Activated CD4-positive, alpha-beta T cell treated with anti-CD3 and anti-CD28 coated beads, Interleukin-2, amount 50 U/mL, for 48 hours (primary cell): ENCODE results near the gene PCCA.
"Not testable (repeated sequence)": the region's sequence is repeated elsewhere in the genome, so short reads cannot be mapped to it uniquely, and the experiment has no call there.

ENCODE experiments used
- DNase-seq, 2 experiments: peaks; one replicate each; pipeline ENCODE4 v3.0.0-alpha.2; 2020

Gene PCCA

GRCh38 chr13:100381595-100382224 is 292.8 kb downstream of the PCCA start:
- DNase-seq: no peak

GRCh38 chr13:100382785-100383184 is 293.9 kb downstream of the PCCA start:
- no peak for DNase-seq

GRCh38 chr13:100387416-100387815 is 298.5 kb downstream of the PCCA start:
- no peak for DNase-seq

GRCh38 chr13:100388150-100388549 is 299.3 kb downstream of the PCCA start:
- DNase-seq: not testable (repeated sequence)

- no peak for DNase-seq
Measured at GRCh38 chr13:100388923-100389322, 300.0 kb downstream of the PCCA start.

GRCh38 chr13:100389617-100390016 is 300.7 kb downstream of the PCCA start:
- no peak for DNase-seq

GRCh38 chr13:100392709-100393630 is 304.1 kb downstream of the PCCA start:
- DNase-seq: peak; percentile 66 to 75

GRCh38 chr13:100394005-100394695 is 305.3 kb downstream of the PCCA start:
- peak; percentile 7 to 31 for DNase-seq

GRCh38 chr13:100395698-100396373 is 306.9 kb downstream of the PCCA start:
- no peak for DNase-seq

GRCh38 chr13:100396776-100397175 is 307.9 kb downstream of the PCCA start:
- DNase-seq: no peak

GRCh38 chr13:100397627-100398026 is 308.7 kb downstream of the PCCA start:
- no peak for DNase-seq

GRCh38 chr13:100398360-100398759 is 309.5 kb downstream of the PCCA start:
- no peak for DNase-seq

GRCh38 chr13:100399455-100399854 is 310.6 kb downstream of the PCCA start:
- DNase-seq: no peak

- DNase-seq: no peak
Measured at GRCh38 chr13:100403675-100404074, 314.8 kb downstream of the PCCA start.

GRCh38 chr13:100409132-100409531 is 320.2 kb downstream of the PCCA start:
- no peak for DNase-seq

GRCh38 chr13:100423375-100423774 is 334.5 kb downstream of the PCCA start:
- no peak for DNase-seq

GRCh38 chr13:100428986-100429385 is 340.1 kb downstream of the PCCA start:
- DNase-seq: no peak

GRCh38 chr13:100432611-100433010 is 343.7 kb downstream of the PCCA start:
- no peak for DNase-seq

GRCh38 chr13:100433475-100433874 is 344.6 kb downstream of the PCCA start:
- no peak for DNase-seq

GRCh38 chr13:100434010-100434763 is 345.3 kb downstream of the PCCA start:
- DNase-seq: no peak

GRCh38 chr13:100436099-100436498 is 347.2 kb downstream of the PCCA start:
- DNase-seq: no peak
